Esophagus muscularis mucosa (tissue), 3 donors: ENCODE measurements around the gene HERPUD1.

Experiments
- CTCF ChIP-seq, 3 experiments: fragments of 200-600 bp in 2 of 3; fragments of 450-650 bp in 1 of 3; sonication (generic) in 2 of 3; IDR thresholded peaks; one replicate each; pipeline ENCODE4 v1.5.1; 2017 to 2019; ENCODE audit warnings: antibody characterized with exemption in 3 of 3, mild to moderate bottlenecking in 2 of 3, moderate library complexity in 1 of 3
- POLR2A ChIP-seq: fragments of 450-650 bp; IDR thresholded peaks from one replicate; pipeline ENCODE4 v1.6.1; 2017; ENCODE audit warnings: antibody characterized with exemption, moderate library complexity, mild to moderate bottlenecking, low read depth
- POLR2AphosphoS5 ChIP-seq, 2 donors: sonication (generic); formaldehyde crosslinking; IDR thresholded peaks; one replicate each; pipeline ENCODE4 v1.6.1; 2017; ENCODE audit warnings: antibody characterized with exemption in 2 of 2

GRCh38 chr16:56915336-56916119 is 16.4 kb upstream of the HERPUD1 start:
- TF ChIP-seq POLR2AphosphoS5 (IDR thresholded peaks at IDR 0.05) (no peak), CTCF (IDR thresholded peaks at IDR 0.05) (no peak), POLR2A (no peak)
